H1 (cell line): Measurements from ENCODE around the gene CEACAM5. TPM values are rescaled to one million over a fixed set of nuclear protein-coding genes. Genes with fewer than 3 reads are reported as not detected.
"Not testable (repeated sequence)": the region's sequence is repeated elsewhere in the genome, so short reads cannot be mapped to it uniquely, and the experiment has no call there.

ENCODE experiments used
- CTCF ChIA-PET: fragments of 300-600 bp; sonication (Branson Sonifier 250); formaldehyde crosslinking; loops from one replicate; lab custom pipeline; 2021; ENCODE audit not compliant: partially characterized antibody; lab: Charles Lee
- POLR2A ChIA-PET: fragments of 300-600 bp; sonication (Branson Sonifier 250); formaldehyde crosslinking; loops from one replicate; lab custom pipeline; 2021; ENCODE audit warnings: inconsistent platforms; ENCODE audit not compliant: partially characterized antibody; lab: Charles Lee
- DNase-seq, 2 experiments: peaks; one replicate each; pipeline versions ENCODE4 v3.0.0 to v3.0.0-alpha.2; 2010 to 2022; ENCODE audit warnings: low spot score in 2 of 2, low read depth in 1 of 2, mixed read lengths in 1 of 2
- FAIRE-seq: peaks from 2 replicates; lab custom pipeline; 2011; peaks lifted over from hg19 to GRCh38; lab: Jason Lieb, UNC
- H2AFZ ChIP-seq: 2 replicates; pipeline ENCODE4 v1.8.1; 2012; ENCODE audit warnings: low read length, inconsistent platforms
- H2AK5ac ChIP-seq: 2 replicates; pipeline ENCODE4 v1.6.1; 2013; ENCODE audit warnings: low read depth, low read length
- H2BK120ac ChIP-seq: replicated peaks from 2 replicates; pipeline ENCODE3; 2013; ENCODE audit warnings: low read depth, low read length, inconsistent platforms
- H2BK12ac ChIP-seq: 2 replicates; pipeline ENCODE4 v1.6.1; 2013; ENCODE audit warnings: low read depth, low read length
- H2BK15ac ChIP-seq: 2 replicates; pipeline ENCODE4 v1.6.1; 2013; ENCODE audit warnings: low read length
- H2BK20ac ChIP-seq: 2 replicates; pipeline ENCODE4 v1.6.1; 2013; ENCODE audit warnings: low read length
- H2BK5ac ChIP-seq: 2 replicates; pipeline ENCODE4 v1.6.1; 2013; ENCODE audit warnings: low read depth, low read length
- H3K14ac ChIP-seq: 2 replicates; pipeline ENCODE4 v1.6.1; 2013; ENCODE audit warnings: inconsistent platforms; ENCODE audit not compliant: insufficient read length
- H3K18ac ChIP-seq: 2 replicates; pipeline ENCODE4 v1.6.1; 2013; ENCODE audit warnings: low read length; ENCODE audit errors: extremely low read depth
- H3K23ac ChIP-seq: 2 replicates; pipeline ENCODE4 v1.6.1; 2013; ENCODE audit warnings: inconsistent platforms; ENCODE audit not compliant: insufficient read length
- H3K23me2 ChIP-seq: 2 replicates; pipeline ENCODE4 v1.6.1; 2013; ENCODE audit warnings: low read depth, low read length
- H3K27ac ChIP-seq: 2 replicates; pipeline ENCODE4 v1.6.1; 2011; ENCODE audit warnings: low read depth, low read length, inconsistent platforms
- H3K27me3 ChIP-seq, 4 experiments: replicated peaks in 1 of 4; 1 replicate in 1 of 4; 2 replicates in 3 of 4; pipeline versions ENCODE4 v1.6.1 to v1.8.1; 2011 to 2013; ENCODE audit warnings: low read length in 3 of 4, mild to moderate bottlenecking in 3 of 4, inconsistent platforms in 2 of 4, mixed read lengths in 2 of 4, moderate library complexity in 1 of 4; ENCODE audit not compliant: control insufficient read depth in 3 of 4, insufficient read depth in 3 of 4; ENCODE audit errors: extremely low read depth in 1 of 4
- H3K36me3 ChIP-seq, 4 experiments: 2 replicates each; pipeline versions ENCODE4 v1.6.1 to v1.8.1; 2011 to 2013; ENCODE audit warnings: mild to moderate bottlenecking in 4 of 4, low read length in 3 of 4, moderate library complexity in 2 of 4, control low read depth in 1 of 4, inconsistent platforms in 1 of 4; ENCODE audit not compliant: insufficient read depth in 4 of 4, control insufficient read depth in 2 of 4
- H3K4ac ChIP-seq: replicated peaks from 2 replicates; pipeline ENCODE3; 2013; ENCODE audit warnings: low read length, low read depth, mixed read lengths, inconsistent platforms; ENCODE audit not compliant: insufficient read length
- H3K4me1 ChIP-seq, 4 experiments: replicated peaks in 1 of 4; 1 replicate in 1 of 4; 2 replicates in 3 of 4; pipeline versions ENCODE4 v1.6.1 to v1.8.1; 2011 to 2013; ENCODE audit warnings: low read length in 3 of 4, inconsistent platforms in 2 of 4, mixed read lengths in 1 of 4; ENCODE audit not compliant: insufficient read depth in 4 of 4, control insufficient read depth in 3 of 4
- H3K4me2 ChIP-seq, 2 experiments: 2 replicates each; pipeline versions ENCODE4 v1.6.1 to v1.8.1; 2011 to 2013; ENCODE audit warnings: low read depth in 2 of 2, low read length in 2 of 2, control low read depth in 1 of 2, inconsistent platforms in 1 of 2, mild to moderate bottlenecking in 1 of 2; ENCODE audit not compliant: insufficient read depth in 1 of 2
- H3K4me3 ChIP-seq, 4 experiments: fragments of 200-600, 300-600 bp in 1 of 4; sonication (generic), shearing (Covaris generic), sonication (Bioruptor Twin) in 1 of 4; 2 replicates each; pipeline versions ENCODE4 v1.5.1 to v1.8.1; 2011 to 2016; ENCODE audit warnings: low read length in 4 of 4, low read depth in 3 of 4, control low read depth in 2 of 4, inconsistent platforms in 2 of 4, mild to moderate bottlenecking in 2 of 4, mixed read lengths in 1 of 4, moderate library complexity in 1 of 4; ENCODE audit not compliant: insufficient read depth in 2 of 4; ENCODE audit errors: extremely low read depth in 1 of 4
- H3K56ac ChIP-seq: replicated peaks from 2 replicates; pipeline ENCODE3; 2013; ENCODE audit warnings: low read depth, mild to moderate bottlenecking, mixed read lengths, low read length, inconsistent platforms; ENCODE audit not compliant: insufficient read length
- H3K79me1 ChIP-seq: 2 replicates; pipeline ENCODE4 v1.6.1; 2013; ENCODE audit warnings: low read depth, low read length, control low read depth
- H3K79me2 ChIP-seq, 2 experiments: 2 replicates each; pipeline versions ENCODE4 v1.6.1 to v1.8.1; 2012 to 2013; ENCODE audit warnings: low read length in 2 of 2, mild to moderate bottlenecking in 2 of 2, inconsistent platforms in 1 of 2; ENCODE audit not compliant: insufficient read depth in 2 of 2, control insufficient read depth in 1 of 2
- H3K9ac ChIP-seq, 4 experiments: replicated peaks in 1 of 4; 1 replicate in 1 of 4; 2 replicates in 3 of 4; pipeline versions ENCODE4 v1.6.1 to v1.8.1; 2011 to 2013; ENCODE audit warnings: low read depth in 3 of 4, low read length in 3 of 4, control low read depth in 2 of 4, mild to moderate bottlenecking in 2 of 4, moderate library complexity in 2 of 4, inconsistent platforms in 1 of 4; ENCODE audit errors: extremely low read depth in 1 of 4
- H3K9me3 ChIP-seq, 2 experiments: 2 replicates each; pipeline versions ENCODE4 v1.6.1 to v1.8.1; 2012 to 2013; ENCODE audit warnings: mild to moderate bottlenecking in 2 of 2, moderate library complexity in 2 of 2, control low read depth in 1 of 2, inconsistent platforms in 1 of 2, low read depth in 1 of 2, low read length in 1 of 2, mixed read lengths in 1 of 2; ENCODE audit not compliant: insufficient read depth in 2 of 2
- H4K20me1 ChIP-seq, 2 experiments: replicated peaks in 1 of 2; 2 replicates each; pipeline versions ENCODE3 to v1.8.1; 2011 to 2013; ENCODE audit warnings: inconsistent platforms in 2 of 2, low read length in 2 of 2, mild to moderate bottlenecking in 1 of 2; ENCODE audit not compliant: insufficient read depth in 2 of 2, control insufficient read depth in 1 of 2
- H4K5ac ChIP-seq: 2 replicates; pipeline ENCODE4 v1.6.1; 2013; ENCODE audit warnings: low read length, low read depth, mixed read lengths, inconsistent platforms; ENCODE audit not compliant: insufficient read length
- H4K8ac ChIP-seq: 2 replicates; pipeline ENCODE4 v1.8.0; 2013; ENCODE audit warnings: mild to moderate bottlenecking, moderate library complexity, low read length, inconsistent platforms; ENCODE audit not compliant: insufficient read depth; ENCODE audit errors: extremely low read depth
- H4K91ac ChIP-seq: replicated peaks from 2 replicates; pipeline ENCODE3; 2013; ENCODE audit warnings: low read length, mixed read lengths, inconsistent platforms; ENCODE audit not compliant: insufficient read length
- CBX5 ChIP-seq: fragments of 300-800, 300-1000 bp; sonication (generic); IDR thresholded peaks from 2 replicates; pipeline ENCODE4 v1.7.1; 2016; ENCODE audit warnings: antibody characterized with exemption, low read length, low read depth
- JUN ChIP-seq: IDR thresholded peaks from 2 replicates; pipeline ENCODE4 v1.6.1; 2011; ENCODE audit warnings: low read depth, mild to moderate bottlenecking, improper control_type of control experiment, low read length
- KDM4A ChIP-seq: IDR thresholded peaks from one replicate; pipeline ENCODE4 v1.7.1; 2012; ENCODE audit warnings: low read depth, mild to moderate bottlenecking, moderate library complexity, low read length, inconsistent platforms; ENCODE audit not compliant: severe bottlenecking
- NRF1 ChIP-seq: IDR thresholded peaks from 2 replicates; pipeline ENCODE4 v1.6.1; 2011; ENCODE audit warnings: mild to moderate bottlenecking, low read depth, low read length, improper control_type of control experiment
- SAP30 ChIP-seq: fragments of 300-600 bp; sonication (generic); IDR thresholded peaks from 2 replicates; pipeline ENCODE4 v1.7.1; 2012; ENCODE audit warnings: low read length, moderate library complexity, mild to moderate bottlenecking, inconsistent platforms; ENCODE audit not compliant: insufficient read depth, insufficient replicate concordance
- SIN3A ChIP-seq, 2 experiments: IDR thresholded peaks in 1 of 2; conservative IDR thresholded peaks in 1 of 2; 2 replicates each; pipeline ENCODE4 v1.6.1; 2011 to 2012; ENCODE audit warnings: low read length in 2 of 2, improper control_type of control experiment in 1 of 2, low read depth in 1 of 2, mild to moderate bottlenecking in 1 of 2
- whole genome bisulfite sequencing, 2 experiments: shearing (Covaris generic) in 1 of 2; methylation state at CpG; one replicate each; pipeline versions ENCODE4 v1.1.6 to v1.1.7; 2013 to 2015; ENCODE audit warnings: low lambda C conversion rate in 2 of 2, mixed read lengths in 2 of 2, inconsistent platforms in 1 of 2, low coverage in 1 of 2, missing lambda C conversion rate in 1 of 2; ENCODE audit not compliant: insufficient replicate concordance in 2 of 2, insufficient coverage in 1 of 2, insufficient read length in 1 of 2; ENCODE audit errors: extremely low coverage in 1 of 2, missing lambda C conversion rate in 1 of 2; 5-methylcytosine and 5-hydroxymethylcytosine counted together
- polyA plus RNA-seq, 7 experiments: library from polyadenylated mRNA; depleted of rRNA in 3 of 7; stranded (reverse) in 5 of 7; unstranded in 2 of 7; fragments of >200 nt in 5 of 7; fragments of 200-250 nt in 2 of 7; gene quantifications; 1 replicate in 5 of 7; 2 replicates in 1 of 7; 4 replicates in 1 of 7; pipeline versions ENCODE4 v1.2.1 to v1.2.3, GENCODE V29; 2011 to 2013; ENCODE audit warnings: missing spikeins in 2 of 7, mixed read lengths in 2 of 7
- total RNA-seq: library from RNA; stranded (reverse); fragmentation: NEBNext Ultra II Directional; extraction: Animal tissue kit (Norgen Biotek cat#: 25700); gene quantifications from 2 replicates; pipeline ENCODE4 v1.2.1, GENCODE V29; 2021
- TF ChIP-seq, protein P1 (sequence below): IDR thresholded peaks from 2 replicates; pipeline ENCODE4 v1.6.1; 2011; ENCODE audit warnings: low read length, improper control_type of control experiment

The CEACAM5 gene
- total and polyA plus RNA-seq, 2 of the 8 experiments (the other 6 are each of a cell fraction or from before 2014, with no cell fraction given), result not detected

- no peak for TF ChIP-seq SIN3A (conservative IDR thresholded peaks at IDR 0.05 in 1 of 2, IDR thresholded peaks at IDR 0.05 in 1 of 2; ENCODE audit: low read depth in 1 of 2, low read length in 2 of 2)
- no peak for TF ChIP-seq CBX5
- TF ChIP-seq KDM4A, result no peak
- TF ChIP-seq, protein P1, sequence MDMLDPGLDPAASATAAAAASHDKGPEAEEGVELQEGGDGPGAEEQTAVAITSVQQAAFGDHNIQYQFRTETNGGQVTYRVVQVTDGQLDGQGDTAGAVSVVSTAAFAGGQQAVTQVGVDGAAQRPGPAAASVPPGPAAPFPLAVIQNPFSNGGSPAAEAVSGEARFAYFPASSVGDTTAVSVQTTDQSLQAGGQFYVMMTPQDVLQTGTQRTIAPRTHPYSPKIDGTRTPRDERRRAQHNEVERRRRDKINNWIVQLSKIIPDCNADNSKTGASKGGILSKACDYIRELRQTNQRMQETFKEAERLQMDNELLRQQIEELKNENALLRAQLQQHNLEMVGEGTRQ, result no peak
- TF ChIP-seq NRF1, result no peak
- TF ChIP-seq JUN, result no peak
- TF ChIP-seq SAP30, result no peak
Measured at GRCh38 chr19:41707871-41708371, 505 bp upstream of the CEACAM5 start (continued).

GRCh38 chr19:41709516-41709915, 1.1 kb downstream of the CEACAM5 start:
- H3K9me3 ChIP-seq, result peaks cover 57 to 88% of the 10 kb centered on the region in 2 experiments
- H3K27ac ChIP-seq, H4K5ac ChIP-seq, H3K23me2 ChIP-seq, H2BK20ac ChIP-seq, H2BK5ac ChIP-seq, DNase-seq, H2BK15ac ChIP-seq, H2AFZ ChIP-seq, H3K27me3 ChIP-seq, H3K4me1 ChIP-seq, H4K20me1 ChIP-seq, H3K9ac ChIP-seq, FAIRE-seq, CTCF ChIA-PET, H3K14ac ChIP-seq, H3K23ac ChIP-seq, H3K4me3 ChIP-seq, H3K18ac ChIP-seq, H2BK12ac ChIP-seq, H3K4ac ChIP-seq, POLR2A ChIA-PET, H3K79me2 ChIP-seq, H2AK5ac ChIP-seq, H3K36me3 ChIP-seq, H3K79me1 ChIP-seq, H3K4me2 ChIP-seq, H3K56ac ChIP-seq, H4K91ac ChIP-seq, H4K8ac ChIP-seq, H2BK120ac ChIP-seq: not testable (repeated sequence)
- 90% methylated on average over 8 of the region's 8 CpGs; no CpG with 5 or more reads in 1 of the 2 experiments for WGBS, 2 experiments
